Renal cortical epithelial cell (primary cell): ENCODE measurements around the gene POU6F2. TPM values are rescaled to one million over a fixed set of nuclear protein-coding genes. Genes with fewer than 3 reads are reported as not detected.
A peak's percentile ranks its signal among the peaks of the same experiment; 100 is the strongest.
"Not testable (repeated sequence)": the region's sequence is repeated elsewhere in the genome, so short reads cannot be mapped to it uniquely, and the experiment has no call there.

Source experiments
- DNase-seq: peaks from one replicate; pipeline ENCODE4 v3.0.0-alpha.2; 2011; ENCODE audit warnings: low read depth
- total RNA-seq: library from RNA; depleted of rRNA; stranded (reverse); fragments of >200 nt; gene quantifications from 2 replicates; pipeline ENCODE4 v1.2.3, GENCODE V29; 2014

The POU6F2 gene, protein sequence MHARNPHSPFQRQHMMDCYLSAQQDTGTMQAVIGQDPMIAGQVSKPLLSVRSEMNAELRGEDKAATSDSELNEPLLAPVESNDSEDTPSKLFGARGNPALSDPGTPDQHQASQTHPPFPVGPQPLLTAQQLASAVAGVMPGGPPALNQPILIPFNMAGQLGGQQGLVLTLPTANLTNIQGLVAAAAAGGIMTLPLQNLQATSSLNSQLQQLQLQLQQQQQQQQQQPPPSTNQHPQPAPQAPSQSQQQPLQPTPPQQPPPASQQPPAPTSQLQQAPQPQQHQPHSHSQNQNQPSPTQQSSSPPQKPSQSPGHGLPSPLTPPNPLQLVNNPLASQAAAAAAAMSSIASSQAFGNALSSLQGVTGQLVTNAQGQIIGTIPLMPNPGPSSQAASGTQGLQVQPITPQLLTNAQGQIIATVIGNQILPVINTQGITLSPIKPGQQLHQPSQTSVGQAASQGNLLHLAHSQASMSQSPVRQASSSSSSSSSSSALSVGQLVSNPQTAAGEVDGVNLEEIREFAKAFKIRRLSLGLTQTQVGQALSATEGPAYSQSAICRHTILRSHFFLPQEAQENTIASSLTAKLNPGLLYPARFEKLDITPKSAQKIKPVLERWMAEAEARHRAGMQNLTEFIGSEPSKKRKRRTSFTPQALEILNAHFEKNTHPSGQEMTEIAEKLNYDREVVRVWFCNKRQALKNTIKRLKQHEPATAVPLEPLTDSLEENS
- total RNA-seq, result not detected in 2 replicates

DNA sequence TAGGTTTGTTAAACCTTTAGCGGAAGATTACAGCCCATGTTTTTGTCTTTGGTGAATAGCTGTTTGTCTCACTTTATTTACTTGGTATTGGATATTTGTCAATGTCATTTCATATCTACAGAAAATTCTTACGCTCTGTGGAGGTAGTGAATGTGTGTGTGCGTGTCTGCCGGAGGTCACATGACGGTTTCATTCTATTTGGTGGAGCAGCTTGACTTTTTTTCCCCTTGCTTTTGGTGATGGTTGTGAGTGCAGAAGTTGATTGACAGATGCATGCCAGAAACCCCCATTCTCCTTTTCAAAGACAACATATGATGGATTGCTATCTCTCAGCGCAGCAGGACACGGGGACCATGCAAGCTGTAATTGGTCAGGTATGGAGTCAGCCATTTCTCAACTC lies at the start of gene POU6F2:
Gene POU6F2, plus strand, starts transcription at position 225 of the 400 bp plus-strand sequence. Its CDS starts 45 bp downstream, at position 270.
- no peak for DNase-seq

DNA sequence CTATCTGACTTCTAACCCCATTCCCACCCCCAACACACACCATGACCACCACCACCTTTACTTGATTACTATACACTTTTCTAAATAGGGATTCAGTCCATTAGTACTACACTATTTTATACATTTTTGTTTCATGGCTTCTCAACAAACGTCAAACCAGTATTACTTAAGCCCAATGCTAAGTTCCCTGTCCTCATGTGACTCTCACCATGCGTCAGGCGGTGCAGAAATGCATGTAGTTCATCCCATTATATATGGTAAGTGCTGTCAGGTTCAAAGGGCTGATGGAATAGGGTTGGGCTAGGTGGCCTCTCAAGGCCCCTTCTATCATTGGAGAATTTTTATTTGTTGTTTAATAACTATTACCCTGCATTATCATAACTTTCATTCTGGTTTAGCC lies 49.2 kb upstream of the POU6F2 start:
- no peak for DNase-seq

DNA sequence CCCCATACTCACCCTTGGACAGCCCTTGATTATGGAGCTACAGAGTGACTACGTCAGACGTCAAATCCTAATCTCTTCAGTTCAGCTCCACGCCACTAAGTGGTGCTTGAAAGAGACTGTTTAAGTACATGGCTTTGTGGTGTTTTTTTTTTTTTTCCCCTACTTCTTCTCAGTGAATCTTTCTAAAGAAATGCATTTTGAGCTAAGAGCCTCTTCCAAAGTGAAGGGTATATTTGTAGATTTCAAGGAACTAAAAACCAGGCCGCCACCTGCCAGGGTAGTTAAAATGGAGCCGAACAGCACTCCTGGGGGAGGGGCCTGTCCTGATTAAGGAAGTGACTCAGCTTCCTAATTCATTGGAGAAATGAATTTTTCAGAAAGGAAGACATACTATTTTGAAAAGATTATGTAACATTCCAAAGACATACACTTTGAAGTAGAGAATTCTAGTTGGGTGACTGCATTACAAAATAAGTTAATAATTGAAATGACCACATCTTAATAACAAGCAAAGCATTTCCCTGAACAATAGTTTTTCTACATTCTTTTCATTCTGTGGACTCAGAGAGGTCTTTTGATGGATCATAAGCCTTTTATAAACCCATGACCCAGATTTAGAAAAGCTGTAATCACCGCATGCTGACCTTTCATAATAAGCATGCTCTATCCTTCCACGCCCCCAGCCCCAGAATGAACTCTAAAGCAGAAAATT lies 48.1 kb upstream of the POU6F2 start:
- peak; percentile 99 for DNase-seq

DNA sequence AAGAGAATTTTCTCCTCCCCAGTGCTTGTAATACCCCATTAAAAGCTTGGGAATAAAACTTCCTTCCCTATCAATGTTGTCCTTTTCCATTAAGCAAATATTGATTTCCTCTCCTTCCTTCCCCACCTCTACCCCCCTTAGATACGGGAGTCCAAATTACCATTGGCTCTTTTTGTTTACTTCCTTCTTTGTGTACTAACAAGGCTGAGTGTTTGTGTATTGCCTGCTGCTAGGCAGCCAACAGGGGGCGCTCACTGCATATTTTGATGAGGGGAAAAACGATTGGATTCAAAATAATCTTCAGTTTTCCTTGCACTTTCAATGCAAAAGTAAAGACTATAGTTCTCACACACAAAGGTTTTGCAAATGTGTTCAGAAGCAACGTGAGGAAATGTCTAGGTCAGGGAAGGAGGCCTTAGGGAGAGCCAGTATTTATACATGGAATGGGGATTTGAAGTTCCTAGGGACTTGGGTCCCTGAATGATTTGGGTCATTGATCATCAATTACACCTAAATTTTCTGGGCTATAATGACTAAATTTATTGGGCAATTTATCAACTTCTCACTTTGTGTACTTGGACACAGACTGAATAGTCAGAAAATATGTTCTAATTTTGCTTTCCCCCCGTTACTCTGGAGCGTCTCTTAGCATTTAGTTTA lies 45.1 kb upstream of the POU6F2 start:
- DNase-seq, result peak; percentile 48

DNA sequence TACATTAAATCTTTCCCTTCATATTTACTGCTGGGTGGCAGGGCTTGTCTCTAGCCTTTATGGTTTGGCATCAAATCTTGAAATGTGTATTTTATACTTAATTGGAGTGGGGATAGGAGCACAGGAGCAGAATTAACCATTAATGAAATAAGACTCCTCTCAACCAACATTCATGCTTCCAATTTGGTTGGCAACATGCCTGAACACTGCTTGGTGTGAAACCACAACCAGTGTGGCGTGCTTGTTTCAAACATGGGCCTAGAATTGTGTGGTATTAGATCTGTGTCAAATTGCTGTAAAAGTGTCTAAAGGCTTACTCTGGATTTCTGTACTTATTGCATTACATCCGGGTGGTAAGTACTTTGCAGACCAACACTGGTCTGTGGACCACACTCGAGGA lies 43.7 kb upstream of the POU6F2 start:
- DNase-seq, result peak; percentile 56

DNA sequence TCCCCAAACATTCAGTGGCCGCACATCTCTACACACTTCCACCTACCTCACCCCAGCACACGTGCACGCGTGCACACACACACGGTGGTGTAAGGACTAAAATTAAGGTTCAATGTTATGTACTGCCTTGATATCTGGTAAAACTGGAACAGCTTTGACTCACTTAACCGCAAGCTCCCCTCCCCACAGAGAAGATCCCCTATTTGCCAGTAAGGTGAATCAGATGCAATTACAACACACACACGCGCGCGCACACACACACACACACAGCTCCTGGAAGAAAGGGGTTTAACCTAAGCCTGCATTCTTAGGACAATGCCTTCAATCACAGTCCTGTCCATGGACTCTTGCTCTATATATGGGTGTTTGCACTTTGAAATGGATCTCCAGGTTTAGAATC lies 43.2 kb upstream of the POU6F2 start:
- peak; percentile 32 for DNase-seq

DNA sequence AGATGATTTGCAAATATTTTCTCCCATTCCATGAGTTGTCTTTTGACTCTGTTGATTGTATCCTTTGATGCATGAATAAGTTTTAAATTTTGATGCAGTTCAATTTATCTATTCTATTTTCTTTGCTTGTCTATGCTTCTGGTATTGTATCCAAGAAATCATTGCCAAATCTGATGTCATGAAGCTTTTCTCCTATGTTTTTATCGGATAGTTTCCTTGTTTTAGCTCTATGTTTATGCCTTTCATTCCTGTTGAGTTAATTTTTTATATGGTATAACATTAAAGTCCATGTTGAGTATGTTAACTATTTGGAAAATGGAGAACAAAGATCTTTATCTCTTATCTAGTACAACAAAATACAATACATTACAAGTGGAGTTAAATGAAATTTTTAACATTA lies 41.1 kb upstream of the POU6F2 start:
- DNase-seq, result no peak

DNA sequence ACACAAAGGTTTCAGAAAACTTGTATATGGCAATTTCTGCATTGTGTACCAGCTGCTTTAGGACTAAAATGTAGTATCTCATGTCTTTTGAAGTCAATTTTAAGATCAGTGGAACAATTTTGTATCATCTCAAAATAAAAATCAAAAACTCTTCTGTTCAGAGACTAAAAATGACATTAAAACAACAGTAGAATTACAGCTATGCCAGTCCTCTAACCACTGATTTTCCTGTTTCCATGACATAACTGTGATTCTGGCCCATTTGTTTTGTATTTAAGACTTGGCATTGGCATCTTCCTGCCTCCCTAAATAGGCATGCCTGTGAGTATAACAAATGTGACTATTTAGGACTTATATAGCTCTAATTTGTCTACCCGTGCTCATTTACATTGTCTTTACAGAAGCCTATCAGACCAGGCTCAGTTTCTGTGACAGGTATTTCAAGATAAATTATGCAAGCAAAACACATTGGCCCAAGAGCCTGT lies 39.7 kb upstream of the POU6F2 start:
- DNase-seq, result no peak

DNA sequence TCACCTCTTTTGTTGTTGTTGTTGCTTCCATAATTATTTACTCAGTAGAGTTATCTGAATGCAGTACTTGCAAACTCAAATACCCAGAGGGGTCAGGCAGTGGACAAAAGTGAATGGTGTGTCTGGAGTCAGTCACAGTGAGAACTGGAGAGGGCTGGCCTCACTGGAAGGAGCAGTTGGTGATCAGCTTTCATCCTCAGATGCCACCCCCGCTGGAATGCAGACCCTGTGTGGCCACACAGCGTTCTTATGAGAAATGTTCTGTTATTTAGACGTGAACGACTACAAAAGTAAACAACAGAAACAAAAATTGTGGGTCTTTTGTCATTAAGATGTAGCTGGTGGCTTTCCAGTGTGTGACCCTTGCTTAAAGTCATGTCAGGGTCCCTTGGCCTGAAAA lies 39.1 kb upstream of the POU6F2 start:
- no peak for DNase-seq

DNA sequence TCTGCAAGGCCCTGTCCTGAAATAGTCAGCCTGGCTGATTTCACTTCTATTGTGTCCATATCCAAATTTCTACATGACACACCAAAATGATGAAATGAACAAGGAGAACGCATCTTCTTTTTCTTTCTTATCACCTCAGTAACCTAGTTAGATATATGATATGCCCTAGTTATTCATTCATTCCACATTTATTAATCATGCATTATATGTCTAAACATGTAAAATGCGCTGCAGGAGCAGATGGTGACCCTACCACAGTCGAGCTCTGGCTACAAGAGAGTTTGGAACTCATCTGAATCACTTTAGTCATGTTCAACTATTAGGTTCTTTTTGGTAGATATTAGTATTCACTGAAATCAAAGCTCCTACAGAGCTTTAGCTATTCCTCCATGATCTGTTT lies 36.9 kb upstream of the POU6F2 start:
- DNase-seq, result no peak

DNA sequence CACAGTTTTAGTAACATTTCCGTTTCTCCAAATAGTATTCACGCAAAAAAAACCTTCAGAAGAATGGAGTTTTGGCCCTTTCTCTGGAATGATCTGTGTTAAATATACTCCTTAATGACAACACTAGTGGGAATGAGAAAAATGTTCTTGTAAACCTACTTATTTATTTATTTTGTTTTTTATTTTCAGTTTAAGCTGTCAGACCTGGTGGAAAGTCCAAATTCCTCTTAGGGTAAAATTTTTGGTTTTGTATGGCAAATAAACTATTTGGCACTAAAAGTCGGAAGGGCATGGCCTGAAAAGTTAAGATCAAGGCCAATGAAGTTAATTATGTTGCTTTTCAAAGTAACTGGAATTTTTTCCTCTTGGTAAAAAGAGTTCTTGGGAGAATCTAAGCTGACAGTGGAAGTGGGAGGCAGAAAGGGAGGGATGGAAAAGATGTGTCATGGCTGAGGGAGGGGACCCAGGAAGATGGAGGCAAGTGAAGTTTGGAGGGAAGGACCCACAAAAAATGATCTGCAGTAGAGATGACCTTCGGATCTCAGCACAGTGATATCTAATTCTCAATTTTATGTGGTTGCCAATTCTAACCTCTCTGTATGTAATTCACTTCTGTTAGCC lies 35.2 kb upstream of the POU6F2 start:
- no peak for DNase-seq

DNA sequence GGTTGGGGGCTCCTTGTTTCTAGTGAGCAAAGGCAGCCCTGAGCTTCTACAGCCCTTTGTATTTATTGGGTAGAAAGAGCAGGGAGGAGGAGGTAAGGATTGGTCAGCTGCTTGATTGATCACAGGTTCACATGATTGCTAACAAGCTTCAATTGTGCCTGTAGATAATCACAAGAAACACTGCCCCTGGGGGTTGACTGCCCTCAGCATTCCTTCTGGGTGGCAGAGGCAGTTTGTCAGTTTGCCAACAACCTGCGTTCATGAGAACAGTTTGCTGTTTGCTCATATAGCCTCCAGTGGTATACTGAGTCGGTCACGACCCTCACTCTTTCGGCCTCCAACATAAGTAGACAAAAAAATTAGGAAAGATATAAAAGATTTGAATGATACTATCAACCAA lies 30.2 kb upstream of the POU6F2 start:
- not testable (repeated sequence) for DNase-seq

DNA sequence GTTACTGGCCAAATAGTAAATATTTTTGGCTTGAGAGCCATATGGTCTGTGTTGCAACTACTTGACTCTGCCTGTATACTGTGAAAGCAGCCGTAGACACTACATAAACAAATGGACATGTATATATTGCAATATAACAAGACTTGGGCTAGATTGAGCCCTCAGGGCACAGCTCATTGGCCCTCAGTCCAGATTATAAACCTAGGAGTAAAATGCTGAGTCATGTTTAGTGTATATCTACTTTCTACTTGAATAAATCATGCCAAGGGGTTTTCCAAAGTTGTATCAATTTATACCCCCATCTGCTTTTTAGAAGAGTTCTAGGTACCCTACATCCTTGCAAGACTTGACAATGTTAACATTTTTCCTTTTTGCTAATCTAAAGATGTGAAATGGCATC lies 27.4 kb upstream of the POU6F2 start:
- DNase-seq, result no peak

DNA sequence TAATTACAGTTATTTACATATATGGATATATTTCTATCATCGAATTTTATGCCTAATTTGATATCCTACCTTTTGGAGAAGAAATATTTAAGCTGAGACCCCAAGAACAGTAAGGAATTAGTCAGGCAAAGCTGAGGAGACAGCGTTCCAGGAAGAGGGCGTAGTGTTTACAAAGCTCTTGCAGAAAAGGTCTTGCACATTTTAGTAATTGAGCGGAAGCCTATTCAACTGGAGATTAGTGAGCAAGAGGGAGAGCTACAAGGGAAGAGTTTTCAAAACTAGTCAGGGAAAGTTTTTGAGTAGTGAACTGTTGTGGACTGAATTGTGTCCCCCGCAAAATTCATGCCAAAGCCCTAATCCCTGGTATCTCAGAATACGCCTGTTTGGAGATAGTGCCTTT lies 26.5 kb upstream of the POU6F2 start:
- DNase-seq, result no peak

DNA sequence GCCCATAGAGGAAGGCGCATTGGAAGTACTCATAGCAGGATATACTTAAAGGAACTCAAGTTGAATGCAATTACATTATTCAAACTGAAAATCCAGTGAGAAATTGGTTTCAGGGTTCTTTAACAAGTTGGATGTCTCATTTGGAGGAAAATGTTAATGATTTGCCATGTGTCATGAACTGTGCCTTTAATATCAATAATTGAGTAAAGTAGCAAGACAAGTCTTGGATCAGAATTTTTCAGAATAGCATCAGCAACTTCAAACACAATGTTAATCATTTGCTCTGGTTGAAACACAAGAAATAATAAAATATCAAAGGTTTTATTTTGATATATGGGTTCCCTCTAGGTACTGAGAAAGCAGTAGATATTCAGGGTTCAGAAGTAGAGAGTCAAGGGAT lies 24.5 kb upstream of the POU6F2 start:
- DNase-seq, result peak; percentile 24

DNA sequence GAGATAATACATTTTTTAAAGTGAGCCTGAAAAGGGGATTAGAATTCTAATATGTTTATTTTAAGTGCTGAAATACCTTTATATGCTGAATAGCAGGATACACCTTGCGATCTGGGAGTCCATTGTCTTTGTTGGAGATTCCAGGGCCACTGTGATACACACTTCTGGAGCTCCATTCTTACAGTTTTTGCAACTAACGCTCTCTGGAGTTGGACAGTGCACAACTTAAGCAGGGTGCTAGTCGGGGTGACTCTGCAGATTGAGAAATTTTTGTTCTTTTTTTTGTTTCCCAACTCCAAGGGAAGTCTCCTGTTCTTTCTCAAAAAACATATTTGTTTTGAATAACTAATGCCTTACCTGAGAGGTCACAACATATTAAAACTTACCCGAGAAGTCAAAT lies 23.7 kb upstream of the POU6F2 start:
- no peak for DNase-seq

DNA sequence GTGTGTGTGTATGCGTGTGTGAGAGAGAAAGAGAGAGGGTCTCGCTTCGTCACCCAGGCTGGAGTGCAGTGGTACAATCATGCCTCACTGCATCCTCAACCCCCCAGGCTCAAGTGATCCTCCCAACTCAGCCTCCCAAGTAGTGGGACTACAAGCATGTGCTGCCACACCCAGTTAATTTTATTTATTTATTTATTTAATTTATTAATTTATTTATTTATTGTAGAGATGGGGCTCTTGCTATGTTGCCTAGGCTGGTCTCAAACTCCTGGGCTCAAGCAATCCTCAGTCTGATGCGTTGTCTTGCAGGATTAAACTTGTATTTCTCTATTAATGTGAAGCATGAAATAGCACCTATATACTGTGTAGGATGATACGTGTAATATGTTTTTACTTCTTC lies 21.8 kb upstream of the POU6F2 start:
- no peak for DNase-seq

DNA sequence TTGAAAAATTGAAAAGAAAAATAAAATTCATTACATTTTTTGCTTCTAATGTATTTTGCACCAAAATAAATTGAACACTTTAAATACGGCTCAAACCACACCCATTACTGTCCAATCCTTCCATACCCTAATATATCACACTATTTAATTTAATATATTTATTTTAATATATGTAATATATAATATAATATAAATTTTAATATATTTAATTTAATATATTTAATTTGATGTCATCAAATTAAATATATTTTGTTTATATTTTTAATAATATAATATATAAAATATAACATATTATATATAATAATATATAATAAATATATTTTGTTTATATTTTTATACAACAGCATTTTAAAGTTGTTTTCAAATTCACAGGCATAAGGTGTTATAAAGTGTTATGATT lies 15.7 kb upstream of the POU6F2 start:
- no peak for DNase-seq

DNA sequence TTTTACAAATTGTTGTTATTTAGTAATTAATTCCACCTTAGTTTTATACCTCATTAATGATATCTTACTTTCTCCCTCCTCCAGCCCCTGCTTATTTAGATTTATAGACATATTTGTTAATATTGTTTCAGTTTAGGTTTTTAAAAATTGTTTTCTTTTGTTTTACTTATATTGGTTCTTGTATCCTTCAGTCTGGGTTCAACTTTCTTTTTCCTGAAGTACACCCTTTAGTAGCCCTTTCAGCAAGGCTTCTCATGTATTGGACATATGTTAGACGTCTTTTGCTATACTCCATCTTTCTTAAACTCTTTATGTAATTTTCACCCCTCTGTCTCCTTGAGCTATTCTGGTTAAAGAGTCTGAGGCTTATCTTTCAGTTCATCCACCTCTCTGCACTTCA lies 12.8 kb upstream of the POU6F2 start:
- no peak for DNase-seq

DNA sequence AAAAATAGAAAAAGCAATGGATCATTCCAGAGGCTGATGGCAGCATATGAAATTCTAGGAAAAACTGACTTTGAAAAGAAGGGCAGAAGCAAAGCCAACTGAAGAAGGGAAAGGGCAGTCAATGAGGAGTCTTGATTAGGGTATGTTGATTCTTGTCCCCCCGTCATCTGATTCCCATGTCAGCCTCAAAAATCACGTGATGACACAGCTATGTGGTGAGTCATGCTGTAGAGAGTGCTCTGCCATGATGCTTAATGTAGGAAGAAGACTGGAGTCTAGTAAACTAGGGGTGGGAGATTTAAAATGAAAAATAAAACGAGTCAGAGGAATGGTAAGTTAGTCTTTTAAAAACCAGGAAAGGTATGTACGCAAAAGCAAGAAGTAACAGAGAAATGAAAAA lies 3.9 kb upstream of the POU6F2 start:
- DNase-seq, result no peak

DNA sequence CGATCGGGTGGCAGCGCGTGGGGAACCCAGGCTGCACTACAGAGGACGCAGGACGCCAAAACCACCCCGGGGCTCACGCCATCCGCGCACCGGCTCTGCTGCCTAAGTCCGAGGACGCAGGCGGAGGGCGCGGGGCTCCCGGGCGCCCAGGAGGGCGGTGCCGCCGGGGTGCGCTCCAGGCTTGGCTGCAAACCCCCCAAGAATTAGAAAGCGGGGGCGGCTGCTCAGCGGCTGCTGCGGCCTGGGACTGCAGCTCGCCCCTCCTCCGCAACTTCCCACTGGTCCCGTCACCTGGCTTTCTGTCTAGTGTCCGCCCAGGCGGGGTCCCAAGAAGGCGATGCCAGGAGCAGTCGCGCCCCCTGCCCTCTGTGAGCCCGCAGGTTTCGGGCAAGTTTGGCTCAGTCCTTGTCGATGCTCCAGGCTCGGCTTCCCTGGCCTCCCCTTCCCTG lies 1.7 kb upstream of the POU6F2 start:
- no peak for DNase-seq

DNA sequence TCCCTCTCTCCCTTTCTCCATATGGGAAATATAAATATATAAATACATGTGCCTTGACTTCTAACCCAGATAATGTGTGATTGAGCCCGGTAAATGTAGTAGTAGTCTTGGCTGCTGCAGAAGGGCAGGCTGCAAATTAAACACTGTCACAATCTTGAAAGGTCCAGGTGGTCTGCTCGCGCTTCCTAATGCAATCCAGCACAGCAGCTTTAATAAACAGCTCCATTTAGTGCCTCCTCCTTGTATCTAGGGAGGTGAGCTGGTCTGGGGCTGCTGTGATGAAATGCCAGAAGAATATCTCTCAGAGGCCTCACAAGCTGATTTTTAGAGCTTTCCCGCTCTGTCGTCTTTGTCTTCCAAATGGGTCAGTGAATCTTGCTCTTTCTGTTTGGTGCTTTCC lies 782 bp downstream of the POU6F2 start:
- no peak for DNase-seq
